ENCODE results near the gene IKBKE. TPM values are rescaled to one million over a fixed set of nuclear protein-coding genes. Genes with fewer than 3 reads are reported as not detected.
A peak's percentile ranks its signal among the peaks of the same experiment; 100 is the strongest.

Gene IKBKE
- total RNA-seq, 1 experiment from 2014 or later = 6.4 TPM

GRCh38 chr1:206489980-206490770 lies 19.9 kb downstream of the IKBKE start:
- BruUV-seq (replicated peaks) = no TSS peak
- intact Hi-C loops (cut with micrococcal nuclease; ENCODE audit: unreplicated experiment) = loop anchor here (2.0 kb wide), 1 partner anchor 93 kb away; no protein-coding TSS in a partner anchor
- no peak overlapping the region for H3K27ac ChIP-seq (ENCODE audit: low read length)
- H3K36me3 ChIP-seq (ENCODE audit: control insufficient read depth, insufficient read depth, low read length) = no peaks in the 10 kb centered on the region
- ChIA-PET CTCF (interaction anchor here (0.6 to 2.2 kb wide), 8 partner anchors 11 to 174 kb away, joined by 3 to 16 read pairs (median 5); no protein-coding TSS in a partner anchor), POLR2A (interaction anchor here (0.7 kb wide), 1 partner anchor 13 kb away, joined by 3 read pairs; no protein-coding TSS in a partner anchor)
- H3K9me3 ChIP-seq (ENCODE audit: control insufficient read depth, insufficient read depth, low read depth, low read length) = no peaks in the 10 kb centered on the region
- H3K4me1 ChIP-seq (ENCODE audit: control insufficient read depth, insufficient read depth, low read length) = no peaks in the 10 kb centered on the region
- in situ Hi-C loops (cut with HindIII; ENCODE audit: low pct_unique_long_range_greater_than_20kb, low sequenced_read_pairs) = no loop called here
- H3K27me3 ChIP-seq (ENCODE audit: control insufficient read depth, insufficient read depth, low read length) = no peaks in the 10 kb centered on the region
- DNase-seq (ENCODE audit: low read depth, low spot score) (peak; percentile 33), ATAC-seq (peak; percentile 96)
- no peak for TF ChIP-seq TCF7L2 (IDR thresholded peaks at IDR 0.05; ENCODE audit: low read depth, low read length)
- peak; percentile 97 for TF ChIP-seq CTCF (IDR thresholded peaks at IDR 0.05)
- 0 out of 4 replicates have a peak, but pooled peaks of 1 of the 2 experiments have one; percentile 48 for TF ChIP-seq REST (IDR thresholded peaks at IDR 0.05; ENCODE audit: insufficient read depth in 1 of 2, low read depth in 2 of 2, low read length in 1 of 2)
- no peak for TF ChIP-seq POLR2AphosphoS5 (IDR thresholded peaks at IDR 0.05; ENCODE audit: low read depth, low read length)
- no peak for TF ChIP-seq SIN3A (IDR thresholded peaks at IDR 0.05; ENCODE audit: borderline replicate concordance, insufficient read depth, low read depth, low read length)
- no peak overlapping the region for H3K4me3 ChIP-seq (ENCODE audit: low read depth in 2 of 2, low read length in 2 of 2)

DNA sequence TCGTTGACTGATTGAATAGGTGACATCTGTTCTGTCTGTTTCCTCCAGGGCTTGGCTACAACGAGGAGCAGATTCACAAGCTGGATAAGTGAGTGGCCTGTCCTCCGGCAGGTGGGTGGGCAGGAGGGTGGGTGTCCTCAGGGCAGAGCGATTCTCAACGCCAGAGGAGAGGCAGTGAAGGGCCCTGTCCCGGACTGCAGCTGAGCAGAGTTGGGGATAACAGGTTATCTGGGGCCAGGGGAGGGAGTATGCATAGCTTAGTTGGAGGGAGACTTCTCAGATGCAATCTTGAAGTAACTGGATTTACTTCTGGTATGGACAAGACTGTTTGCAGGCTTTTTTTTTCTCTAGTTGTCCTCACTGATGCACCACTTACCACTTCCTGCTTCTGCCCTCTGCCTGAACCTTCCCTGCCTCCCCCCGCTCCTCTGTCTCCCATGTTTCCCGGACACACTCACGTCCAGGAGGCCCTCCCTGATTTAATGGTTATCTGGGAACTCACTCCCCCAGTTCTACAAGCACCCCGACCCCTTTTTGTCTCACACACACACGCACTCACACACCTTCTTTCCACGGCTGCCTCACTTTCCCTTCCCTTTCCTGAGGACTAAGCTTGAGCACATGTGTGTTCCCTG lies 20.6 kb downstream of the IKBKE start:
- CTCF ChIA-PET = interaction anchor here (0.6 to 2.2 kb wide), 8 partner anchors 11 to 173 kb away, joined by 3 to 16 read pairs (median 6); no protein-coding TSS in a partner anchor
- in situ Hi-C loops (cut with HindIII; ENCODE audit: low pct_unique_long_range_greater_than_20kb, low sequenced_read_pairs) = no loop called here
- no peak for DNase-seq (ENCODE audit: low read depth, low spot score)

More for the DNA sequence above, 20.6 kb downstream of the IKBKE start:
- POLR2A ChIA-PET = interaction anchor here (0.7 kb wide), 1 partner anchor 13 kb away, joined by 3 read pairs; no protein-coding TSS in a partner anchor
- H3K4me3 ChIP-seq (ENCODE audit: low read depth in 2 of 2, low read length in 2 of 2) = no peak overlapping the region
- H3K4me1 ChIP-seq (ENCODE audit: control insufficient read depth, insufficient read depth, low read length) = no peaks in the 10 kb centered on the region
- BruUV-seq (replicated peaks) = no TSS peak
- H3K27ac ChIP-seq (ENCODE audit: low read length) = no peak overlapping the region
- intact Hi-C loops (cut with micrococcal nuclease; ENCODE audit: unreplicated experiment) = loop anchor here (2.0 kb wide), 1 partner anchor 92 kb away; no protein-coding TSS in a partner anchor
- TF ChIP-seq SIN3A (IDR thresholded peaks at IDR 0.05; ENCODE audit: borderline replicate concordance, insufficient read depth, low read depth, low read length) = no peak
- no peak for TF ChIP-seq POLR2AphosphoS5 (IDR thresholded peaks at IDR 0.05; ENCODE audit: low read depth, low read length)
- TF ChIP-seq TCF7L2 (IDR thresholded peaks at IDR 0.05; ENCODE audit: low read depth, low read length) = no peak
- TF ChIP-seq REST (IDR thresholded peaks at IDR 0.05; ENCODE audit: insufficient read depth in 1 of 2, low read depth in 2 of 2, low read length in 1 of 2) = no peak
- TF ChIP-seq CTCF (IDR thresholded peaks at IDR 0.05) = no peak
- no peaks in the 10 kb centered on the region for H3K9me3 ChIP-seq (ENCODE audit: control insufficient read depth, insufficient read depth, low read depth, low read length)
- no peaks in the 10 kb centered on the region for H3K36me3 ChIP-seq (ENCODE audit: control insufficient read depth, insufficient read depth, low read length)
- 0 out of 2 replicates have a peak, but pooled peaks have one; percentile 8 for ATAC-seq
- no peaks in the 10 kb centered on the region for H3K27me3 ChIP-seq (ENCODE audit: control insufficient read depth, insufficient read depth, low read length)
